NCI-H2081 (cell line): ENCODE results near the gene SNX32.
A peak's percentile ranks its signal among the peaks of the same experiment; 100 is the strongest.
"Not testable (repeated sequence)": the region's sequence is repeated elsewhere in the genome, so short reads cannot be mapped to it uniquely, and the experiment has no call there.

Experiments used
- DNase-seq, 2 experiments: peaks; one replicate each; lab custom pipeline; 2025; lab: John Stamatoyannopoulos, UW

The SNX32 gene

DNA sequence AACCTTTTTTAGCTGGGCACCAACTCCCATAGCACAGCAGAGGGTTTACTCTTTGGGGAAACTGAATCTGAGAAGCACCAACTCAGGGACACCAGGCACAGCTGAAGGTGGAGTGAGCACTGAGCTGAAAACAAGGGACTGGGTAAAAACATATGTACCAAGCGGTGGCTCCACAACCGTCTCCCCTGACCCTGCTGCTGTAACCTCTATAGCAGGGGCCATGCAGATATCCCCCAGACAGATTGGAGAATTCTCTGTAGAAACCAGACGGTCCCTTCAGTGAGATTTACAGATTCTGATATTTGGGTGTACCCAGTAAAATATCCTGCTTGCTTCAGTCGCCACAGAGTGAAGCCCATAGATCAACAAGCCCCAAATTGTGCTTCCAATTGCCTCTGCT is 4.3 kb upstream of the SNX32 start:
- DNase-seq, result no peak

DNA sequence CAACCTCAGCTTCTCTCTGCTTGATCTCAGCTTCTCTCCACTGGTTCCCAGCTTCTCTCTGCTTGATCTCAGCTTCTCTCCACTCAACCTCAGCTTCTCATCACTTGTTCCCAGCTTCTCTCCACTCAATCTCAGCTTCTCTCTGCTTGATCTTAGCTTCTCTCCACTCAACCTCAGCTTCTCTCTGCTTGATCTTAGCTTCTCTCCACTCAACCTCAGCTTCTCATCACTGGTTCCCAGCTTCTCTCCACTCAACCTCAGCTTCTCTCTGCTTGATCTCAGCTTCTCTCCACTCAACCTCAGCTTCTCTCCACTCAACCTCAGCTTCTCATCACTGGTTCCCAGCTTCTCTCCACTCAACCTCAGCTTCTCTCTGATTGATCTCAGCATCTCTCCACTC is 1.5 kb upstream of the SNX32 start:
- not testable (repeated sequence) for DNase-seq

DNA sequence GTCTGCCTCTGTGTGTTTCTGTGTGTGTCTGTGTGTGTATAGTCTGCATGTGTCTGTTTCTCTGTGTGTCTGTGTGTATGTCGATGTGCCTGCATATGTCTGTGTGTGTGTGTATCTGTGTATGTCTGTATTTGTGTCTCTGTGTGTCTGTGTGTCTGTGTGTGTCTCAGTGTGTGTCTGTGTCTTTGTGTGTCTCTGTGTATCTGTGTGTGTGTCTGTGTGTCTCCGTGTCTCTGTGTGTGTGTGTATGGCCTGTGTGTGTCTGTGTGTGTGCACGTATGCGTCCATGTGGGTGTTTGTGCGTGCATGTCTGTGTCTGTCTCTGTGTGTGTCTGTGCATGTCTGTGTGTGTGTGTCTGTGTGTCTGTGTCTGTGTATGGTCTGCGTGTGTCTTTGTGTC is 439 bp downstream of the SNX32 start:
- no peak for DNase-seq

DNA sequence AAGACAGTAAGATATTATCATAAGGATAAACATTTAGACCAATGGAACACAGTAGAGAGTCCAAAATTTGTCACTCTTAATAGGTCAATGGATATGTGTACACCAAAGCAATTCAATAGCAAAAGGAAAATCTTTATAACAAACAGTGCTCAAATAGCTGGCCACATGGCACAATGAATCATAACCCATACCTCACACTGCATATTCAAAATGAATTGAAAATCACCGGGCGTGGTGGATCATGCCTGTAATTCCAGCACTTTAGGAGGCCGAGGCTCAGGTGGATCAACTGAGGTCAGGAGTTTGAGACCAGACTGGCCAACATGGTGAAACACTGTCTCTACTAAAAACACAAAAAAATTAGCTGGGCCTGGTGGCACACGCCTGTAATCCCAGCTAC is 8.4 kb downstream of the SNX32 start:
- DNase-seq, result no peak

DNA sequence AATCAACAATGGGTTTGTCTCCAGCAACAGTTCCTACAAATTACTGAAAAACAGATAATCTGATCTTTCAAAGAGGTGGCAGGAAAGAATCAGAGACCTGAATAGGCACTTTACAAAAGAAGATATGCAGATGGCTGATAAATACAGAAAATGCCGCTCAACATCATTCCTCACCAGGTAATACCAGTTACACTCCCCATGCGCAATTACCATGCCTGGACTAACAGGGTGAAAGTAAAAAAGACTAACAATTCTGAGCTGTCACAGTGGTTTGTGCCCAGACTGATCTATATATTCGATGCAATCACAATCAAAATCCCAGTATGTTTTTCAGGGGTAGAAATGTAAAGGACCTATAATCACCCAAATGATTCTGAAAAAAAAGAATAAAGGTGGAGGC is 10.0 kb downstream of the SNX32 start:
- DNase-seq, result no peak

DNA sequence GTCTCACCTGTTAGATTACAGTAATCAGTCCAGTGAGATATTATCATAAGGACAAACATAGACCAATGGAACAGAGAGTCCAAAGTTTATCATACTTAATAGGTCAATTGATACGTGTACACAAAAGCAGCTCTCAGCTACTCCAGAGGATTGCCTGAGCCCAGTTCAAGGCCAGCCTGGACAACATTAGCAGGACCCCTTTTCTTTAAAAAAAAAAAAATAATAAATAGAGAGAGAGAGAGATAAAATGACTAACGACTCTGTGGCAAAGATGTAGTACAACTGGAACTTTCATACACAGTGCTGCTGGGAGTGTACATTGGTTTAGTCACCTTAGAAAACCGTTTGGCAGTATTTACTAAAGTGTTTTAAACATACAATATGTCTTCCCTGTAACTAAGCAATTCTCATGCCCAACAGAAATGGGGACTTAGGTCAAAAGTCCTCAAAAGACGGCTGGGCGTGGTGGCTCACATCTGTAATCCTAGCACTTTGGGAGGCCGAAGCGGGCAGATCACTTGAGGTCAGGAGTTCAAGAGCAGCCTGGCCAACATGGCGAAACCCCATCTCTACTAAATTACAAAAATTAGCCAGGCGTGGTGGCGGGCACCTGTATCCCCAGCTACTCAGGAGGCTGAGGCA is 10.6 kb downstream of the SNX32 start:
- DNase-seq, result no peak

DNA sequence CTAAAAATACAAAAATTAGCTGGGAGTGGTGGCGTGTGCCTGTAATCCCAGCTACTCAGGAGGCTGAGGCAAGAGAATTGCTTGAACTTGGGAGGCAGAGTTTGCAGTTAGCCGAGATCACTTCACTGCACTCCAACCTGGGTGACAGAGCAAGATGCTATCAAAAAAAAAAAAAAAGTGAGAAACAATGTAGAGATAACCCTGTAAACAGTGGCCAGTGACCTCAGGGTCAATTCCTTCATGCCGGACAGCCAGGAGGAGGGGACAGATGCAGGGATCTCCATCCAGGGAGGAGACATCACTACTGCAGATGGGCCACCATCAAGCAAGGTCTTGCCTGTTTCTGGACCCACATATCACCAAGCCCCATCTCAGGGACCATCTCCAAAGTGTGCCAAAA is 14.0 kb downstream of the SNX32 start:
- DNase-seq, result no peak

DNA sequence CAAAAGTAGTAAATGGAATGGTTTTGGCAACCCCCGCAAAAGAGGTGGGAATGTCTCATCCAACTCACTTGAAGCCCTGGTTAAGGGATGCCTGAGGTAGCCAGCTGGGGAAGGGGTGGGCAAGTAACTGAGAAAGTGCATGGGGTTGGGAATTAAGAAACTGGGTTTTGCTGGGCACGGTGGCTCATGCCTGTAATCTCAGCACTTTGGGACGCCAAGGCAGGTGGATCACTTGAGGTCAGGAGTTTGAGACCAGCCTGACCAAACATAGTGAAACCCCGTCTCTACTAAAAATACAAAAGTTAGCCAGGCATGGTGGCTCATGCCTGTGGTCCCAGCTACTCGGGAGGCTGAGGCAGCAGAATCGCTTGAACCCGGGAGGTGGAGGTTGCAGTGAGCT is 14.9 kb downstream of the SNX32 start:
- not testable (repeated sequence) for DNase-seq

DNA sequence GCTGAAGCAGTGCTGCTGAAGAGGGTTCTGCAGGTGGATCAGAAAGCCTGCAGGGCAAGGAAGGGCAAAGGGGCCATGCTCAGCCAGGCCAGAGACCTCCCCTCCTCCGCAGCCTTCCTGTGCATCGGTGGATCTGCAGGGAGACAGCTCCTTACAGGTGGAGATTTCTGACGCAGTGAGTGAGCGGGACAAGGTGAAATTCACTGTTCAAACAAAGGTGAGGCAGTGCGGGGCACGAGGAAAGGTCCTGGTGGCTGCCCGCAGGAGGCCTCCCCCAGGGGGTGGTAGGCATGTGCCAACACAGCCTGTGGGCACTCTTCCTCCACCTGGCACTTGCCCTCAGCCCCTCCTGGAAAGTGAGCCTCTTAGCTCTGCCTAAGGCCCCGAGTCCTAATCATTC is 15.6 kb downstream of the SNX32 start:
- DNase-seq, result no peak

DNA sequence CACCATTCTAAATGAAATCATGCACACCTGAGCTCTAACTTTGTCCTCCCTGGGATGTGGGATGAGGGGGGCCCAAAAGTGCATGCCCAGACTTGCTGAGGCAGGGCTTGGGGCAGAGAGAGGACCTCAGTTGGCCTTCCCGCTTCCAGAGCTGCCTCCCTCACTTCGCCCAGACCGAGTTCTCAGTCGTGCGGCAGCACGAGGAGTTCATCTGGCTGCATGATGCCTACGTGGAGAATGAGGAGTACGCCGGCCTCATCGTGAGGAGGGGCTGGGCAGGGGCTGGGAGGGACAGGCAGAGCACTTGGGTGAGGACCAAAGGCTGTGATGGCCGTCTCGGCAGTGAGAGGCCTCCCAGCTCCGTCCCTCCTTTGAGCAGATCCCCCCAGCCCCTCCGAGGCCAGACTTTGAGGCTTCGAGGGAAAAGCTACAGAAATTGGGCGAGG is 16.0 kb downstream of the SNX32 start:
- DNase-seq, result no peak

DNA sequence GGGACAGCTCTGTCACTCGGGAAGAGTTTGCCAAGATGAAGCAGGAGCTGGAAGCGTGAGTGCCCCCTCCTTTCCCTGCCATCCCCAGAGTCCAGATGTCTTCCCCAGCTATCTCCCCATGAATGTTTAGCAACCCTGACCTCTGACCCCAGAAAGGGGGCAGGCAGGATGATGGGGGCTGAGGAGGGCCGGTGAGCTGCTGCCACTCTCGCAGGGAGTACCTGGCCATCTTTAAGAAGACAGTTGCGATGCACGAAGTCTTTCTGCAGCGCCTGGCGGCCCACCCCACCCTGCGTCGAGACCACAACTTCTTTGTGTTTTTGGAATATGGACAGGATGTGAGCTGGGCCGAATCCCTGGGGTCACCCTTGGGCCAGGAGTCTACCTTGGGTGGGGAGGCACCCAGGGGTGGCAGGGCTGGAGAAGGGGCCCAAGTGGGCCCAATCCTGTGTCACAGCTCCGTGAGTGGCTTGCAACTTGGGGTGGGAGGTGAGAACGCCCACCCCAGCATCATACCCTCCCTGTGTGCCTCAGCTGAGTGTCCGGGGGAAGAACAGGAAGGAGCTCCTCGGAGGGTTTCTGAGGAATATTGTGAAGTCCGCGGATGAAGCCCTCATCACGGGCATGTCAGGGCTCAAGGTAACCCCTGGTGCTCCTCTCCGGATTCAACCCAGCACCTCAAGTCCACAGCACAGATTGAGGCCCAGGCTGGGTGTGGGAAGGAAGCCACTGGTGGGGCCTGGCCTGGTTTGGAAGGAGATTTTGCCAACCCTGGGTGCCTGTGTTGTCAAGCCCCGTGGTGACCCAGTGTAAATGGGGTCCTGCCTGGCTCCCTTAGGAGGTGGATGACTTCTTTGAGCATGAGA is 16.7 kb downstream of the SNX32 start:
- DNase-seq, result no peak

DNA sequence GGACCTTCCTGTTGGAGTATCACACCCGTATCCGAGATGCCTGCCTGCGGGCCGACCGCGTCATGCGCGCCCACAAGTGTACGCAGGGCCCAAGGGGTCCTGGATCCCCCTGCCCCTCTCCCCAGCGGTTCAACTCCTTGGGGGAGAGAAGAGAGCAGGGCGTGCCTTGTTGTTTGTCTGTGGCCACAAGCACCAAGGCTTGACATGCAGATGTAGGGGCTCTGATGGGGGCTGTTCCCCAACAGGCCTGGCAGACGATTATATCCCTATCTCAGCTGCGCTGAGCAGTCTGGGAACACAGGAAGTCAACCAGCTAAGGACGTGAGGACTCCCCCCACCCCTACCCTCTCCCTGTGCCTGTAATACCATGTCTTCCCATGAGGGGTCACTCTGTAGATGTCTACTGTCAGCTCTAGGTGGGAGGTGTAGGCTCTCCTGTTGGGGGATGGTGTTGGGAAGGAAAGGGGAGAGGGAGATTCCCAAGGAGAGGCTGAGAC is 17.4 kb downstream of the SNX32 start:
- no peak for DNase-seq

DNA sequence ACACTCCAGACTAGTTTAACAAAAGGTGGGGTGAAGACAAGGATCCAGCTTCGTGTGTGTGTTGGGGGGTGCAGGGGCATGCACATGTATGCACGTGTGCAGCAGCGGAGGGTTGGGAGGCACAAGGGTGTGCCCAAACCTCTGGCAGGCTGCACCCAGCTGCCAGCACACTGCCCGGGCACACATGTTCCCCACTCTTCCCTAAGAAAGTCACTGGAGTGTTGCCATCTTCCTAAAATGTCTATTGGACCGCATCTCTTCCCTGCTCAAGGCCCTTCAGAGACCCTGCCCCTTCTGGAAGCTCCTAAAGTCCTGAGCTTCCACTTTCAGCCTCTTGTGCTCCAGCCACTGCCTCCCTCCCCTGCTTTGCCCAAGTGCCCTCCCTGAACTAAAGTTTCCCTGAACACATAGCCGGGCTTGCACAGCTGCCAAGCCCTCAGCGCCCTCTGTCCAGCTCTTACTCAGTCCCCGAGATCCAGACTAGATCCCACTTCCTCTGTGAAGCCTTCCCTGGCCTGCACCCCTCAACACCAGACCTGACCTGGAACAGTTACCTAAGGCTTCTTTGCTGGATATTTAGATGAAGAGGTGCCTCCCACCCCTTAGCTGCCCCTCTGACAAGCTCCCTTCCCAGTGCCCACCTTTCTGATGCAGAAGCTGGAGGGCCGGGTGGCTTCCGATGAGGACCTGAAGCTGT is 18.2 kb downstream of the SNX32 start:
- DNase-seq, result no peak

DNA sequence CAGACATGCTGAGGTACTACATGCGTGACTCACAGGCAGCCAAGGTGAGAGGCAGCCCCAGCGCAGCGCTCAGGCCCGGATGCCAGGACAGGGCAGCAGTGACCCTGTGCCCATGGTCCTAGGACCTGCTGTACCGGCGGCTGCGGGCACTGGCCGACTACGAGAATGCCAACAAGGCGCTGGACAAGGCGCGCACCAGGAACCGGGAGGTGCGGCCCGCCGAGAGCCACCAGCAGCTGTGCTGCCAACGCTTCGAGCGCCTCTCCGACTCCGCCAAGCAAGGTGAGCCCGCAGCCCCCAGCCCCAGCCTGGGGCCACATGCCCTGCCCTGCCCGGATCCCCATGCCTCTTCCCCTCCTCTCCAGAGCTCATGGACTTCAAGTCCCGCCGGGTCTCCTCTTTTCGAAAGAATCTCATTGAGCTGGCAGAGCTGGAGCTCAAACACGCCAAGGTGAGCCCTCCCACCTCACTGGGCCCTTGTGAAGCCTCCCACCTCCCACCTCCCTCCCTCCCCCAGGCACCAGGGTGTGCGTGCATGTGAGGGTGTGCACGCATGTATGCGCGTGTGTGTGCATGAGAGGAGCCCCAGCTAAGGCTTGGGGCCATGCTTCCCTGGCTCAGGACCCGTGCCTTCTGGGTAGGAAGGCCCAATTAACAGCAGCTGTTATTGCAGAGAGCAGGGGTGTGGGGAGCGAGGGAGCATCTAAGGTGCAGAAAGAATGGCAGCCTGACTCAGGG is 18.9 kb downstream of the SNX32 start:
- DNase-seq, result no peak

DNA sequence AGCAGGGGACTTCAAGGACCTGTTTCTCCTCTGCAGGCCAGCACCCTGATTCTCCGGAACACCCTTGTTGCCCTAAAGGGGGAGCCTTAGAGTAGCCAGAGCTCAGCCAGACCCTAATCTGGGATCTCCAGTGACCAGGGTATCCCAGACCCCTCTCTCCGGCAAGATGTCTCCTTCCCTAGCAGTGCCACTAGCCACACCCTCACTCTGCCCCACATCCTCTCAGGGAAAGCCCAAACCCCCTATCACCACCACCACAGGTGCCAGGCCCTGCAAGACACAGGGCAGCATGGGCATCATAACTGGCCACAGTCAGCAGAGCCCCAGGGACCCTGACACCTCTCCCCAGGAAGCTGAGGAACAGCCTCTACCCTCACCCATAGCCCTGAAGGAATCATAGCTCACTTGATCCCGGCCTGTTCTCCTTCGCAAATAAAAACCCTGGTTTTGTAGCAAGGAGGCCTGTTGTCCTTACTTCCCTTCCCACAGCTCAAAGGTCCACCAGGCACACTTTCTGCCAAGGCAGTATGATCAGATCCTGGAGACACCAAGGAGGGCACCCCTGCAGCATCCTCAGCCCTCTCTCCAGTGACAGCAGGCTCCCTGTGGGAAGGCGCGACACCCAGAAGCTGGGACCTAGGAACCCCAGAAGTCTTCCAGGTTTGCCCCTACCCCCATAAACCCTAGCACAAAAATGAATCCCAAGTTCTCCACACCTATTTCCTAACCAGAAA is 19.6 kb downstream of the SNX32 start:
- DNase-seq, result no peak

DNA sequence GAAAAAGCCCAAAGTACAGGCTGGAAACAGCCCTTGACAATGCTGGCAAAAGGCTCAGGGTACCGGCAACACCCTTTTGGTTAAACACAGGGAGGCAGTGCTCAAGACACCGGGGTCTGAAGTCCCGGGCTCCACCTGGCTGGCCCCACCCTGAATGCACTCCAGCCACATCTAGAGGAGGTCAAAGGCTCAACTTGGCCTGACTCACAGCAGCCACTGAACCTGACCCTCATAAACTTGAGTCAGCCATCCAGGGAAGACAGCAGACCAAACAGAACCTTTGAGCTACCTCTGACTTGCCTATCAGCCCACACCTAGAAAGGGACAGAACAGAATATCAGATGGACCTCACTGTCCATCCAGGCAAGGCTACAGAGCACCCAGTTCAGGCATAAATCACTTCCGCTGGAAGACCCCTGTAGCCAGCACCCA is 20.4 kb downstream of the SNX32 start:
- DNase-seq, result no peak

DNA sequence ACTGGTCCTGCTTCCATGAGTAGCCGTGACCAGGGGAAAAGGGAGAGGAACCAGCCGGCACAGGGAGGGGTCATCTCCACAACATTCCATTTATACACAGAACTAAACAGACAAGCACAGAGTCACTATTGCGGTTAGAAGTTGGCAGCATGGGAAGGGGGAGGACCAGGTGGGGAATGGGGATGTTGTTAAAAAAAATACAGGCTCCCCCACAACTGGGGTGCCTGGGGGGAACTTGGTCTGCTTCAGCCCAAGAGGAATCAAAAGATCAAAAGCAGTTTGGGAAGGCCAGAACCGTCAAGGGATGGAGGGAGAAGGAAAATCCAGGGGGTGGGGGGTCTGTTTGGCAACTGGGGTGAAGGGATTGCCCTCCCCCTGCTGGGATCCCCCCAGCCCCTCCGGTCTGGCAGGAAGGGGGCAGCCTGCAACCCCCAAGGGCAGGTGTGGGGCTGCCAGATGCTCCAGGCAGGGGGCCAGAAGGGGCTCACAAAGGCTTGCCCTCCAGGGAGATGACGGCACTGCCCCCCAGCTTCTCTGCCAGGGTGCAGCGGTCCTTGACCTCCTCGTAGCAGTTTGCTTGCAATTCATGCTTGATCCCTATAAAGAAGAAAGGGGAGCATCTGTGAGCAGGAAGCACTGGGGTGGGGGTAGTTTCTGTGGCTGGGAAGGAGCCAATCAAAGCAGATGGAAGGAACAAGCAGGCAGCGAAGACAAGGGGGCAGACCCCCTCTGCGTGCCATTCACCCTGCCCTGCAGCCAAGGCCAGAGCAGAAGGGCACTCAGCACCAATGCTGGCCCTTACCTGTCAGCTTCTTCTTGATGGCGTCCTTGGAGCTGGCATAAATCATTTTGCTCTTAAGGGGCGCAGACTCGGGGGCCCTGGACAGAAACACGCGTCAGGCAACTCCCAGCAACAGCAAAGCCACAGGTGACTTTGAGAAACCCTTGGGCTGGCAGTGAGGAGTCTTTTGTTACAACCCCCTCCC is 21.4 kb downstream of the SNX32 start:
- DNase-seq, result no peak

DNA sequence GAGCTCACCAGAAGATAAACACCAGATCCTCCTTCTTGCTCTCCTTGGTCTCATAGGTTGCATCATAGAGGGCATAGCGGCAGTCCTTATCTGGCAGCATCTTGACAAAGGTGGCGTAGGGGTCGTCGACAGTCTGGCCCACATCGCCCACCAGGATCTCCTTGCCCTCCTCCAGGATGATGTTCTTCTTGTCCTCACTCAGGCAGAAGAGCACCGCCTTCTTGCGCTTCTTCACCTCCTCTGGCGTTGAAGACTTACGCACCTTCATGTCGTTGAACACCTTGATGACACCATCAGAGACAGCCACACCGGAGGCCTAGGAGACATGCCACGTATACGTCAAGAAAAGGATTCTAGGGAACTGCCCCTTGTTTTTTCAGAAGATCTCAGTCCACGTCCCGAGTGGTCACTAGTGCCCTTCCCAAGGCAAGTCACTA is 22.2 kb downstream of the SNX32 start:
- no peak for DNase-seq

DNA sequence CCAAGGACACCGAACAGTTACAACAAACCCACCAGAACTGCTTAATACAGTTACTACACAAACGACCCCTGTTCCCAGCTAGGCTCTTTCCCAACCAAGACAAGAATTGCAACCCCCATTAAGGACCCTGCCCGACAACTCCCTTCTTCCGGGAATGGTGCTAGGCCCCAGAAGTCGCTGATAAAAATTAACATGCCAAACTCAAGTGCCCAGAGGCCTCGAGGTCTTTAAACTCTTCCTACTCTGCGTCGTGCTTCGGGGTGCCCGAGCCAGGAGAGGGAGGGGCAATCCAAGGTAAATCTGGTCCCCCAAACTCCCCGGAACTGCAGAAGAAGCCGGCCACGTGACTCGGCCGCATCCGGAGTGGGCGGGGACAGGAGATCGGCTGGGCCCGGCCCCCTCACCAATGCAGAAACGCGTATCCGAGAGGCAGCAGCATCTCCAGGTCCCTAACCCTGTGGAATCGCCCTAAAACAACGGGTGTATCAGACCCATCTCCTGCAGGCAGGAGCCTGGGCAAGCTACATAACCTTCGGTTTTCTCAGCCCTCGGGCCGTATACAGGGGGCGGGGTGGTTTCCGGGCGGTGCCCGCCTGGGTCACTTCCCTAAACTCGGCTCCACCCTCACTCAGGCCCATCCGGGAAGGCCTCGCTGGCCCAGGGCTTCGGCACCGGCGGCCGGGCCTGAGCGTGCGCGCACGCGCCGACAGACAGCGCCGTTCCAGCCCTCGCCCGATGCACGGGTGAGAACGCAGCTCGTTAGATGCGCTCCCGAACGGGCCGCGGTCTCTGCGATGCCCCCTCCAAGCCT is 23.1 kb downstream of the SNX32 start:
- peak; percentile 48 to 57 for DNase-seq
